ENCODE measurements around the gene UQCR10.

The UQCR10 gene

GRCh38 chr22:29731058-29731850 is 35.9 kb upstream of the UQCR10 start:
- TF ChIP-seq CTCF (IDR thresholded peaks at IDR 0.05; ENCODE audit: extremely low read depth, missing control alignments), result no peak
- no peak for DNase-seq (ENCODE audit: low spot score)

- no peak for DNase-seq (ENCODE audit: low spot score)
- TF ChIP-seq CTCF (IDR thresholded peaks at IDR 0.05; ENCODE audit: extremely low read depth, missing control alignments), result no peak
Measured at GRCh38 chr22:29732883-29733282, 34.3 kb upstream of the UQCR10 start.

- DNase-seq (ENCODE audit: low spot score), result no peak
Measured at GRCh38 chr22:29733362-29734201, 33.6 kb upstream of the UQCR10 start.

GRCh38 chr22:29734406-29734805 is 32.8 kb upstream of the UQCR10 start:
- TF ChIP-seq CTCF (IDR thresholded peaks at IDR 0.05; ENCODE audit: extremely low read depth, missing control alignments), result no peak
- no peak for DNase-seq (ENCODE audit: low spot score)

More at GRCh38 chr22:29733362-29734201, 33.6 kb upstream of the UQCR10 start:
- no peak for TF ChIP-seq CTCF (IDR thresholded peaks at IDR 0.05; ENCODE audit: extremely low read depth, missing control alignments)

GRCh38 chr22:29734838-29735237 is 32.3 kb upstream of the UQCR10 start:
- DNase-seq (ENCODE audit: low spot score), result no peak
- TF ChIP-seq CTCF (IDR thresholded peaks at IDR 0.05; ENCODE audit: extremely low read depth, missing control alignments), result no peak

- DNase-seq (ENCODE audit: low spot score), result no peak
- no peak for TF ChIP-seq CTCF (IDR thresholded peaks at IDR 0.05; ENCODE audit: extremely low read depth, missing control alignments)
Measured at GRCh38 chr22:29735416-29735815, 31.8 kb upstream of the UQCR10 start.

Measured in GM20000 (cell line).